ENCODE data around the gene PGBD5. TPM values are rescaled to one million over a fixed set of nuclear protein-coding genes. Genes with fewer than 3 reads are reported as not detected.
A peak's percentile ranks its signal among the peaks of the same experiment; 100 is the strongest.

The PGBD5 gene
- total RNA-seq, 1 donor from 2014 or later: 14.7 TPM

DNA sequence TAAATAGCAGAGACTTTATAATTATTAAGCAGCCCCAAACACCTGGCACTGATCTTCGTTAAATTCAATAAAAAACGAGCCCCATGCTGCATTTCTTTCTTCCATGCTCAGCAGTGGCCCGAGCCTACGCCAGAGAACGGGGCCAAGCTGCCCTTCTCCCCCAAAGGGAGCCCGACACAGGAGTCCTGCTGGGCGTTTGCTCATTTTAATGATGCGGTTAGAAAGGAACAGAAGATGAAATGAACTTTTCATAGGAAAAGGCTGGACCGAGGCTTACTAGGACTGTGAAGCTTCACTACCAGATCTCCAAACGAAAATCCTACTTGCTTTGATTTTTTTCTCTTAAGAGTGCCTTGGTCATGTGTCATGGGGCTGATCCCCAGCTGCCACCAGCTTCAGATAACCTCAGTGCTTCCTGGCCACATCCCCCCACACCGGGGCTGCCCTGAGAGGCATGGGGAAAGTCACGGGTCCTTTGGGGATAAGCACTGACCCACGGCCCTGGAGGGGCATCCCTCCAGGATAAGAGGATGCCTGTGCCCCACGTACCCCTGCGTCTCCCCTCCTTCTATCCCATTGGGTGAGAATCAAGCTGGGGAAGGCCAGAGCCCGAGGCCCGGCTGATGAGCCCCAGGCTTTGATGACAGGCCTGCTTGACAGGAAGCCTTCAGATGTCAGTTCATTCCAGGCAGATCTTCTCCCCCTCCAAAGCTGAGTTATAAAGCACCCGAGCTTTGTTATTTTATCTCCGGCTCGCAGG lies 34.2 kb downstream of the PGBD5 start:
- no peak overlapping the region for H2AFZ ChIP-seq (ENCODE audit: low read depth, low read length)
- H3K4me2 ChIP-seq (ENCODE audit: low read length): no peak overlapping the region
- H3K27ac Mint-ChIP-seq (ENCODE audit: unreplicated experiment): no peak overlapping the region
- DNase-seq (ENCODE audit: low read depth): no peak
- peaks cover 5% of the 10 kb centered on the region for H3K36me3 Mint-ChIP-seq (ENCODE audit: low read depth, unreplicated experiment)
- no peak overlapping the region for H3K27ac ChIP-seq (ENCODE audit: low read depth, low read length)
- peaks cover 4% of the 10 kb centered on the region for H3K9me3 Mint-ChIP-seq (ENCODE audit: unreplicated experiment)
- no peaks in the 10 kb centered on the region for H3K27me3 Mint-ChIP-seq (ENCODE audit: low read depth, unreplicated experiment)
- H3K4me3 ChIP-seq (ENCODE audit: insufficient read depth, low read depth, low read length): no peak overlapping the region
- H3K27me3 ChIP-seq (ENCODE audit: insufficient read depth, low read length): no peaks in the 10 kb centered on the region
- H3K9me3 ChIP-seq (ENCODE audit: insufficient read depth, low read depth, low read length): no peaks in the 10 kb centered on the region
- no peaks in the 10 kb centered on the region for H3K79me2 ChIP-seq (ENCODE audit: insufficient read depth, low read length)
- TF ChIP-seq EZH2 (IDR thresholded peaks at IDR 0.05; ENCODE audit: insufficient read depth, low read length): no peak
- TF ChIP-seq, protein P1, sequence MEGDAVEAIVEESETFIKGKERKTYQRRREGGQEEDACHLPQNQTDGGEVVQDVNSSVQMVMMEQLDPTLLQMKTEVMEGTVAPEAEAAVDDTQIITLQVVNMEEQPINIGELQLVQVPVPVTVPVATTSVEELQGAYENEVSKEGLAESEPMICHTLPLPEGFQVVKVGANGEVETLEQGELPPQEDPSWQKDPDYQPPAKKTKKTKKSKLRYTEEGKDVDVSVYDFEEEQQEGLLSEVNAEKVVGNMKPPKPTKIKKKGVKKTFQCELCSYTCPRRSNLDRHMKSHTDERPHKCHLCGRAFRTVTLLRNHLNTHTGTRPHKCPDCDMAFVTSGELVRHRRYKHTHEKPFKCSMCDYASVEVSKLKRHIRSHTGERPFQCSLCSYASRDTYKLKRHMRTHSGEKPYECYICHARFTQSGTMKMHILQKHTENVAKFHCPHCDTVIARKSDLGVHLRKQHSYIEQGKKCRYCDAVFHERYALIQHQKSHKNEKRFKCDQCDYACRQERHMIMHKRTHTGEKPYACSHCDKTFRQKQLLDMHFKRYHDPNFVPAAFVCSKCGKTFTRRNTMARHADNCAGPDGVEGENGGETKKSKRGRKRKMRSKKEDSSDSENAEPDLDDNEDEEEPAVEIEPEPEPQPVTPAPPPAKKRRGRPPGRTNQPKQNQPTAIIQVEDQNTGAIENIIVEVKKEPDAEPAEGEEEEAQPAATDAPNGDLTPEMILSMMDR (IDR thresholded peaks at IDR 0.05; ENCODE audit: insufficient read depth, low read depth, low read length): no peak
- H4K20me1 ChIP-seq (ENCODE audit: insufficient read depth, low read length): no peaks in the 10 kb centered on the region
- H3K4me1 ChIP-seq (ENCODE audit: insufficient read depth, low read length): no peaks in the 10 kb centered on the region
- H3K4me3 Mint-ChIP-seq (ENCODE audit: unreplicated experiment): no peak overlapping the region
- H3K4me1 Mint-ChIP-seq (ENCODE audit: low read depth, unreplicated experiment): peaks cover 16% of the 10 kb centered on the region
- no peaks in the 10 kb centered on the region for H3K36me3 ChIP-seq (ENCODE audit: insufficient read depth, low read length)
- no peak for FAIRE-seq
- H3K9ac ChIP-seq (ENCODE audit: low read length): no peak overlapping the region

DNA sequence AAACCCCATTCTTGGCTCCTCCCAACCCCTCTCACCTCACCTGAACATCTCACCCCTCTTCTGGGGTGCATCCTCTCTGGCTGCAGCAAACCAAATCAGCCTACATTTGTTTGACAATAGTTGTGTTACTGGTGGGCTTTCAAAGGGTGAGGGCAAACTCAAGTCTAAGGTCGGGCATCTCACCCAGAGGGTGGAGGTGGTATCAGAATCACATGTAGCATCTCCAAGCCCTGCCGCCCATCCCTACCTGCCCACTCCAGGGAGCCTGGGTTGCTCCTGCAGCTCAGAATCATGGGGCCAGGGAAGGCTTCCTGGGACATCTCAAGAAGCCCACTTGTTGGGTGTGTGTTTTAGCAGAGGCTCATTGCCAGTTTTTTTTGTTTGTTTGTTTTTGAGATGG lies 35.8 kb downstream of the PGBD5 start:
- Histone ChIP-seq H3K9ac (ENCODE audit: low read length) (no peak overlapping the region), H3K27me3 (ENCODE audit: insufficient read depth, low read length) (no peaks in the 10 kb centered on the region), H3K4me3 (ENCODE audit: insufficient read depth, low read depth, low read length) (no peak overlapping the region), H3K36me3 (ENCODE audit: insufficient read depth, low read length) (no peaks in the 10 kb centered on the region), H4K20me1 (ENCODE audit: insufficient read depth, low read length) (no peaks in the 10 kb centered on the region), H3K4me1 (ENCODE audit: insufficient read depth, low read length) (no peaks in the 10 kb centered on the region), H3K4me2 (ENCODE audit: low read length) (no peak overlapping the region), H3K27ac (ENCODE audit: low read depth, low read length) (no peak overlapping the region), H3K9me3 (ENCODE audit: insufficient read depth, low read depth, low read length) (no peaks in the 10 kb centered on the region), H2AFZ (ENCODE audit: low read depth, low read length) (no peak overlapping the region), H3K79me2 (ENCODE audit: insufficient read depth, low read length) (no peaks in the 10 kb centered on the region)
- peak overlapping the region; percentile 66 for H3K27ac Mint-ChIP-seq (ENCODE audit: unreplicated experiment)
- FAIRE-seq (no peak), DNase-seq (ENCODE audit: low read depth) (no peak)
- H3K4me3 Mint-ChIP-seq (ENCODE audit: unreplicated experiment): no peak overlapping the region
- peaks cover 4% of the 10 kb centered on the region for H3K9me3 Mint-ChIP-seq (ENCODE audit: unreplicated experiment)
- peaks cover 15% of the 10 kb centered on the region for H3K4me1 Mint-ChIP-seq (ENCODE audit: low read depth, unreplicated experiment)
- H3K36me3 Mint-ChIP-seq (ENCODE audit: low read depth, unreplicated experiment): peaks cover 9% of the 10 kb centered on the region
- no peaks in the 10 kb centered on the region for H3K27me3 Mint-ChIP-seq (ENCODE audit: low read depth, unreplicated experiment)
- TF ChIP-seq, protein P1 (IDR thresholded peaks at IDR 0.05; ENCODE audit: insufficient read depth, low read depth, low read length): no peak
- TF ChIP-seq EZH2 (IDR thresholded peaks at IDR 0.05; ENCODE audit: insufficient read depth, low read length): no peak

DNA sequence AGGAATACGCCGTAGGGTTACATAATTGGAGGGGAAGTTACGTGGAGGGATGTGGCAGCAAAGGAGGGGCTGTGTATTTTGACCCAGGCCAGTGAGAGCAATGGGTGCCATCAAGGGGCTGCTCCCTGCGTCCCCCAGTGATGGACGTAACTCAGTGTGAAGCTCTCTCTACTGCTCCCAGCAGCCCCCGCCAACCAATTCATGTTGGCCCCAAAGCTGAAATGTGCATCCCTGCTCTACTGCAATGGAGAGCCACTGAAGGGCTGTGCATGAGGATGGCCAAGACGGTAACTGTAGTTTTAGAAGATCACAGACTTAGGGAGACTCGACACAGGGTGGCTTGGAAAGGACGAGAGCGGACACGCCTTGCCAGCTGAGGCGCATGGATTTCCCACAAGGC lies 38.3 kb downstream of the PGBD5 start:
- H3K27me3 ChIP-seq (ENCODE audit: insufficient read depth, low read length): no peaks in the 10 kb centered on the region
- Mint-ChIP-seq H3K27me3 (ENCODE audit: low read depth, unreplicated experiment) (no peaks in the 10 kb centered on the region), H3K4me1 (ENCODE audit: low read depth, unreplicated experiment) (peaks cover 15% of the 10 kb centered on the region), H3K4me3 (ENCODE audit: unreplicated experiment) (no peak overlapping the region), H3K36me3 (ENCODE audit: low read depth, unreplicated experiment) (peaks cover 12% of the 10 kb centered on the region), H3K9me3 (ENCODE audit: unreplicated experiment) (no peaks in the 10 kb centered on the region), H3K27ac (ENCODE audit: unreplicated experiment) (no peak overlapping the region)
- H3K4me3 ChIP-seq (ENCODE audit: insufficient read depth, low read depth, low read length): no peak overlapping the region
- H3K36me3 ChIP-seq (ENCODE audit: insufficient read depth, low read length): no peaks in the 10 kb centered on the region
- H3K4me2 ChIP-seq (ENCODE audit: low read length): no peak overlapping the region
- no peaks in the 10 kb centered on the region for H3K9me3 ChIP-seq (ENCODE audit: insufficient read depth, low read depth, low read length)
- H2AFZ ChIP-seq (ENCODE audit: low read depth, low read length): no peak overlapping the region
- H3K27ac ChIP-seq (ENCODE audit: low read depth, low read length): no peak overlapping the region
- no peaks in the 10 kb centered on the region for H3K4me1 ChIP-seq (ENCODE audit: insufficient read depth, low read length)
- H4K20me1 ChIP-seq (ENCODE audit: insufficient read depth, low read length): no peaks in the 10 kb centered on the region
- no peak overlapping the region for H3K9ac ChIP-seq (ENCODE audit: low read length)
- no peaks in the 10 kb centered on the region for H3K79me2 ChIP-seq (ENCODE audit: insufficient read depth, low read length)
- TF ChIP-seq, protein P1 (IDR thresholded peaks at IDR 0.05; ENCODE audit: insufficient read depth, low read depth, low read length): no peak
- TF ChIP-seq EZH2 (IDR thresholded peaks at IDR 0.05; ENCODE audit: insufficient read depth, low read length): no peak
- DNase-seq (ENCODE audit: low read depth): no peak
- FAIRE-seq: no peak

Data from astrocyte (in vitro differentiated cells and primary cell).